Muscle layer of colon (tissue), 2 donors: ENCODE measurements around the gene RUNX1.

Source experiments
- H3K27ac ChIP-seq: one replicate; pipeline ENCODE4 v1.7.0; 2013; ENCODE audit warnings: low read depth, mild to moderate bottlenecking, low read length, moderate library complexity
- H3K27me3 ChIP-seq, 2 donors: one replicate each; pipeline ENCODE4 v1.7.0; 2013; ENCODE audit warnings: low read length in 2 of 2, mild to moderate bottlenecking in 2 of 2; ENCODE audit not compliant: insufficient read depth in 2 of 2, control insufficient read depth in 1 of 2
- H3K36me3 ChIP-seq: one replicate; pipeline ENCODE4 v1.7.0; 2013; ENCODE audit warnings: mild to moderate bottlenecking, low read length; ENCODE audit not compliant: insufficient read depth
- H3K4me1 ChIP-seq: one replicate; pipeline ENCODE4 v1.7.0; 2013; ENCODE audit warnings: mild to moderate bottlenecking, low read length; ENCODE audit not compliant: insufficient read depth
- H3K4me3 ChIP-seq, 2 donors: one replicate each; pipeline ENCODE4 v1.7.0; 2013; ENCODE audit warnings: low read length in 2 of 2, low read depth in 1 of 2, mild to moderate bottlenecking in 1 of 2, moderate library complexity in 1 of 2
- H3K9ac ChIP-seq: one replicate; pipeline ENCODE4 v1.7.0; 2013; ENCODE audit warnings: low read length
- H3K9me3 ChIP-seq: one replicate; pipeline ENCODE4 v1.7.0; 2013; ENCODE audit warnings: mild to moderate bottlenecking, low read length
- donor health status: abdominal sarcoma.
- donor health status: Adenocarcinoma of cecum.

RUNX1 gene

GRCh38 chr21:34909492-34910292, 139.4 kb downstream of the RUNX1 start:
- Histone ChIP-seq H3K4me1 (peaks cover 4% of the 10 kb centered on the region), H3K36me3 (no peaks in the 10 kb centered on the region), H3K27ac (no peak overlapping the region), H3K4me3 (no peak overlapping the region), H3K9me3 (no peaks in the 10 kb centered on the region), H3K27me3 (no peaks in the 10 kb centered on the region), H3K9ac (no peak overlapping the region)

GRCh38 chr21:34908419-34909055, 140.6 kb downstream of the RUNX1 start:
- H3K36me3 ChIP-seq = no peaks in the 10 kb centered on the region
- H3K4me1 ChIP-seq = peaks cover 4% of the 10 kb centered on the region
- H3K27ac ChIP-seq = no peak overlapping the region
- no peak overlapping the region for H3K9ac ChIP-seq
- no peaks in the 10 kb centered on the region for H3K27me3 ChIP-seq
- no peak overlapping the region for H3K4me3 ChIP-seq
- no peaks in the 10 kb centered on the region for H3K9me3 ChIP-seq

- Histone ChIP-seq H3K27ac (no peak overlapping the region), H3K36me3 (no peaks in the 10 kb centered on the region), H3K9me3 (no peaks in the 10 kb centered on the region), H3K9ac (no peak overlapping the region), H3K4me1 (peaks cover 4% of the 10 kb centered on the region), H3K4me3 (no peak overlapping the region), H3K27me3 (no peaks in the 10 kb centered on the region)
Measured at GRCh38 chr21:34907461-34908418, 141.4 kb downstream of the RUNX1 start.

- H3K9me3 ChIP-seq = no peaks in the 10 kb centered on the region
- H3K4me3 ChIP-seq = no peak overlapping the region
- H3K27me3 ChIP-seq = no peaks in the 10 kb centered on the region
- H3K36me3 ChIP-seq = no peaks in the 10 kb centered on the region
- no peak overlapping the region for H3K9ac ChIP-seq
- H3K4me1 ChIP-seq = peaks cover 4% of the 10 kb centered on the region
- no peak overlapping the region for H3K27ac ChIP-seq
Measured at GRCh38 chr21:34906401-34906800, 142.7 kb downstream of the RUNX1 start.

- H3K27ac ChIP-seq = no peak overlapping the region
- no peaks in the 10 kb centered on the region for H3K9me3 ChIP-seq
- no peak overlapping the region for H3K9ac ChIP-seq
- no peak overlapping the region for H3K4me3 ChIP-seq
- H3K27me3 ChIP-seq = no peaks in the 10 kb centered on the region
- H3K4me1 ChIP-seq = peaks cover 3% of the 10 kb centered on the region
- H3K36me3 ChIP-seq = no peaks in the 10 kb centered on the region
Measured at GRCh38 chr21:34905218-34905537, 143.9 kb downstream of the RUNX1 start.

GRCh38 chr21:34904526-34905217, 144.4 kb downstream of the RUNX1 start:
- H3K4me3 ChIP-seq = no peak overlapping the region
- no peaks in the 10 kb centered on the region for H3K9me3 ChIP-seq
- no peaks in the 10 kb centered on the region for H3K4me1 ChIP-seq
- no peak overlapping the region for H3K27ac ChIP-seq
- H3K9ac ChIP-seq = no peak overlapping the region
- H3K36me3 ChIP-seq = no peaks in the 10 kb centered on the region
- H3K27me3 ChIP-seq = no peaks in the 10 kb centered on the region

- Histone ChIP-seq H3K9ac (no peak overlapping the region), H3K36me3 (no peaks in the 10 kb centered on the region), H3K27me3 (no peaks in the 10 kb centered on the region), H3K4me1 (no peaks in the 10 kb centered on the region), H3K4me3 (no peak overlapping the region), H3K27ac (no peak overlapping the region), H3K9me3 (peaks cover 7% of the 10 kb centered on the region)
Measured at GRCh38 chr21:34900376-34900775, 148.7 kb downstream of the RUNX1 start.

- peaks cover 7% of the 10 kb centered on the region for H3K9me3 ChIP-seq
- no peaks in the 10 kb centered on the region for H3K36me3 ChIP-seq
- no peak overlapping the region for H3K9ac ChIP-seq
- H3K27ac ChIP-seq = no peak overlapping the region
- H3K4me1 ChIP-seq = no peaks in the 10 kb centered on the region
- no peaks in the 10 kb centered on the region for H3K27me3 ChIP-seq
- H3K4me3 ChIP-seq = no peak overlapping the region
Measured at GRCh38 chr21:34899760-34900159, 149.3 kb downstream of the RUNX1 start.

GRCh38 chr21:34899302-34899701, 149.8 kb downstream of the RUNX1 start:
- Histone ChIP-seq H3K9me3 (peaks cover 7% of the 10 kb centered on the region), H3K9ac (no peak overlapping the region), H3K36me3 (no peaks in the 10 kb centered on the region), H3K27me3 (no peaks in the 10 kb centered on the region), H3K27ac (no peak overlapping the region), H3K4me1 (no peaks in the 10 kb centered on the region), H3K4me3 (no peak overlapping the region)

- Histone ChIP-seq H3K27me3 (peaks cover 0 to 5% of the 10 kb centered on the region in 2 donors), H3K27ac (no peak overlapping the region), H3K9me3 (peaks cover 7% of the 10 kb centered on the region), H3K36me3 (no peaks in the 10 kb centered on the region), H3K4me3 (no peak overlapping the region), H3K4me1 (no peaks in the 10 kb centered on the region), H3K9ac (no peak overlapping the region)
Measured at GRCh38 chr21:34897828-34898227, 151.3 kb downstream of the RUNX1 start.

- Histone ChIP-seq H3K27ac (no peak overlapping the region), H3K9ac (no peak overlapping the region), H3K27me3 (peaks cover 17 to 31% of the 10 kb centered on the region in 2 donors), H3K36me3 (no peaks in the 10 kb centered on the region), H3K4me1 (peaks cover 7% of the 10 kb centered on the region), H3K4me3 (no peak overlapping the region), H3K9me3 (peaks cover 7% of the 10 kb centered on the region)
Measured at GRCh38 chr21:34894401-34894800, 154.7 kb downstream of the RUNX1 start.
